ENCODE data around the gene PACS2.

The PACS2 gene

GRCh38 chr14:105425823-105426247 lies 111.3 kb downstream of the PACS2 start:
- no peak for TF ChIP-seq ZFP3 (CRISPR knock-in tag; IDR thresholded peaks at IDR 0.05)
- no peak for TF ChIP-seq SNAI2 (CRISPR knock-in tag; IDR thresholded peaks at IDR 0.05)
- TF ChIP-seq ARNTL (CRISPR knock-in tag; IDR thresholded peaks at IDR 0.05; ENCODE audit: borderline replicate concordance, low read depth) = no peak
- no peak for TF ChIP-seq PPARA (CRISPR knock-in tag; IDR thresholded peaks at IDR 0.05; ENCODE audit: borderline replicate concordance)
- TF ChIP-seq ZNF8 (CRISPR knock-in tag; IDR thresholded peaks at IDR 0.05) = no peak
- no peak for TF ChIP-seq RARB (CRISPR knock-in tag; IDR thresholded peaks at IDR 0.05)
- no peak for TF ChIP-seq ISL1 (CRISPR knock-in tag; IDR thresholded peaks at IDR 0.05)
- no peak for TF ChIP-seq TSHZ2 (CRISPR knock-in tag; IDR thresholded peaks at IDR 0.05)
- no peak for TF ChIP-seq ZFP30 (CRISPR knock-in tag; IDR thresholded peaks at IDR 0.05)
- no peak for TF ChIP-seq ESRRG (CRISPR knock-in tag; IDR thresholded peaks at IDR 0.05)
- TF ChIP-seq ZNF565 (CRISPR knock-in tag; conservative IDR thresholded peaks at IDR 0.05; ENCODE audit: low read depth) = no peak
- no peak for TF ChIP-seq POU6F1 (CRISPR knock-in tag; IDR thresholded peaks at IDR 0.05; ENCODE audit: borderline replicate concordance, low read depth)
- TF ChIP-seq CSRNP3 (CRISPR knock-in tag; IDR thresholded peaks at IDR 0.05) = no peak
- ATAC-seq = no peak

- TF ChIP-seq ZC3H10 (CRISPR knock-in tag; IDR thresholded peaks at IDR 0.05) = no peak
- no peak for TF ChIP-seq ZFP30 (CRISPR knock-in tag; IDR thresholded peaks at IDR 0.05)
- TF ChIP-seq ZNF565 (CRISPR knock-in tag; conservative IDR thresholded peaks at IDR 0.05; ENCODE audit: low read depth) = no peak
- TF ChIP-seq PATZ1 (CRISPR knock-in tag; IDR thresholded peaks at IDR 0.05; ENCODE audit: borderline replicate concordance) = no peak
- no peak for TF ChIP-seq RARB (CRISPR knock-in tag; IDR thresholded peaks at IDR 0.05)
- TF ChIP-seq ZNF70 (CRISPR knock-in tag; IDR thresholded peaks at IDR 0.05) = no peak
- no peak for TF ChIP-seq ZNF8 (CRISPR knock-in tag; IDR thresholded peaks at IDR 0.05)
- TF ChIP-seq CSRNP3 (CRISPR knock-in tag; IDR thresholded peaks at IDR 0.05) = no peak
- no peak for TF ChIP-seq CREB5 (CRISPR knock-in tag; IDR thresholded peaks at IDR 0.05; ENCODE audit: low read depth)
- TF ChIP-seq ESRRG (CRISPR knock-in tag; IDR thresholded peaks at IDR 0.05) = no peak
- TF ChIP-seq TCF4 (CRISPR knock-in tag; IDR thresholded peaks at IDR 0.05; ENCODE audit: borderline replicate concordance) = no peak
- no peak for TF ChIP-seq CSDC2 (CRISPR knock-in tag; IDR thresholded peaks at IDR 0.05)
- TF ChIP-seq ZFP3 (CRISPR knock-in tag; IDR thresholded peaks at IDR 0.05) = no peak
- TF ChIP-seq SNAI2 (CRISPR knock-in tag; IDR thresholded peaks at IDR 0.05) = no peak
- TF ChIP-seq OSR1 (CRISPR knock-in tag; IDR thresholded peaks at IDR 0.05) = no peak
- TF ChIP-seq GLIS3 (CRISPR knock-in tag; IDR thresholded peaks at IDR 0.05) = no peak
- no peak for TF ChIP-seq BACH2 (CRISPR knock-in tag; IDR thresholded peaks at IDR 0.05; ENCODE audit: borderline replicate concordance)
- no peak for TF ChIP-seq ISL1 (CRISPR knock-in tag; IDR thresholded peaks at IDR 0.05)
- no peak for TF ChIP-seq POU6F1 (CRISPR knock-in tag; IDR thresholded peaks at IDR 0.05; ENCODE audit: borderline replicate concordance, low read depth)
- no peak for ATAC-seq
Measured at GRCh38 chr14:105426416-105427130, 112.0 kb downstream of the PACS2 start.
